Measurements from ENCODE around the gene PCDHGB1.
"Not testable (repeated sequence)": the region's sequence is repeated elsewhere in the genome, so short reads cannot be mapped to it uniquely, and the experiment has no call there.

The PCDHGB1 gene

DNA sequence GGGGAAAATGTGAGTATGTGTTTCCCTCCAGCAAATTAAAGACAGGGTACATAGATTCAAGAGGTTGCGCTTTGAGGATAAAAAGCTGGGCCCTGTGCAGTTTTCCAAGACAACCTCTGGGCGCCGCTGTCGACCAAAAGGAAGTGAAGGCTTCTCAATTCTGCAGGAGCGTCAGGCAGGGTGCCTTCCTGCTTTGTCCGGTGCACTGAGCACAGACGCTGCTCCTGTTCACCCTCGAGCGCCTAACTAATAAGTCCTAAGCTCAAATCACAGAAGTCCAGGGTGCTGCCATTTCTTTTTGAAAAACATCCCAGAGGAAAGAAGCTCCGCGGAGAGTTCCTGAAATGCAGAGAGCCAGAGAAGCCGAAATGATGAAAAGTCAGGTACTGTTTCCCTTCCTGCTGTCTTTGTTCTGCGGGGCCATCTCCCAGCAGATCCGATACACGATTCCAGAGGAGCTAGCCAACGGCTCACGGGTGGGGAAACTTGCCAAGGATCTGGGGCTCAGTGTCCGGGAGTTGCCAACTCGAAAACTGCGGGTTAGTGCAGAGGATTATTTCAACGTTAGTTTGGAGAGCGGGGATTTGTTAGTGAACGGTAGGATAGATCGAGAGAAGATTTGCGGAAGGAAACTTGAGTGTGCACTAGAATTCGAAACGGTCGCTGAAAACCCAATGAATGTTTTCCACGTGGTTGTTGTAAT is at the start of gene PCDHGB1:
Gene PCDHGB1, plus strand, starts transcription at position 183 of the 703 bp plus-strand sequence. Its CDS starts 162 bp downstream, at position 345.
- Histone ChIP-seq H3K27me3 (ENCODE audit: insufficient read depth, low read length) (no peaks in the 10 kb centered on the region), H3K4me1 (ENCODE audit: insufficient read depth, low read length) (no peaks in the 10 kb centered on the region), H3K9me3 (ENCODE audit: insufficient read depth, low read depth, low read length) (peaks cover 53% of the 10 kb centered on the region), H3K27ac (ENCODE audit: low read length) (no peak within 1 kb of the TSS), H3K4me3 (ENCODE audit: low read length) (peak within 1 kb of the TSS; percentile 42; the same call in 1 of the 2 replicates), H3K9ac (ENCODE audit: low read depth, low read length) (no peak within 1 kb of the TSS), H3K36me3 (ENCODE audit: insufficient read depth, low read depth, low read length) (no peaks in the 10 kb centered on the region)

DNA sequence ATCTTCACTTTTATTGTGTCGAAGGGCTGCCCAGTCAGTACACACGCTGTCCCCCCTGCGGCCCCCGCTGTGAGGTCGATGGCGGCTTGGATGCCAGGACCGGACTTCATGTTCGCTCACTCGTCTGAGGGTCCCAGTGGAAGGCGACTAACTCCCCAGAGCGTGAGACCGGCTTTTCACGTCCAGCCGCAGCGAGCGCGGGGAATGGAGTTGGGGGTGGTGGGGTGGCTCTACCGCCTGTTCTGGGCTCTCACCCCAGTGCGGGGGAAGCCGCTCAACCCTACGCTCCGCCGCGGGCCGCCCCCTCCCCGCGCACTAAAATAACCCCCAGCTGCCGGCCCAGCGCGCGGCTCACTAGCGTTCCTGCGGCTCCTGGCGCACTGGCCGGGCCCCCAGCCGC is 46.1 kb upstream of the PCDHGB1 start, which contains the start of gene SLC25A2:
Gene SLC25A2, minus strand, starts transcription at position 294 of the 400 bp plus-strand sequence. Its CDS starts 184 bp downstream, at position 110.
- no peaks in the 10 kb centered on the region for H3K4me1 ChIP-seq (ENCODE audit: insufficient read depth, low read length)

DNA sequence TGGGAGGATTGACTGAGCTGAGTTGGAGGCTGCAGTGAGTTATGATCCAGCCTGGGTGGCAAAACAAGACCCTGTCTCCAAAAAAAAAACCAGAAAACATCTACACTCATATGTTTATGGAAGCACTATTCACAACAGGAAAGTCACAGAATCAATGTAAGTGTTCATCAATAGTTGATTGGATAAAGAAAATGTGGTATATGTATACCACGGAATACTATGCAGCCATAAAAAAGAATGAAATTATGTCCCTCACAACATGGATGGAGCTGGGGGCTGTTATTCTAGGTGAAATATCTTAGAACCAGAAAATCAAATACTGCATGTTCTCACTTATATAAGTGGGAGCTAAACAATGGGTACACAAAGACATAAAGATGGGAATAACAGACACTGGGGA is 43.3 kb upstream of the PCDHGB1 start:
- H3K9me3 ChIP-seq (ENCODE audit: insufficient read depth, low read depth, low read length): peaks cover 34% of the 10 kb centered on the region
- no peak overlapping the region for H3K9ac ChIP-seq (ENCODE audit: low read depth, low read length)
- no peaks in the 10 kb centered on the region for H3K4me1 ChIP-seq (ENCODE audit: insufficient read depth, low read length)
- no peaks in the 10 kb centered on the region for H3K36me3 ChIP-seq (ENCODE audit: insufficient read depth, low read depth, low read length)
- H3K27me3 ChIP-seq (ENCODE audit: insufficient read depth, low read length): no peaks in the 10 kb centered on the region
- no peak overlapping the region for H3K27ac ChIP-seq (ENCODE audit: low read length)
- no peak overlapping the region for H3K4me3 ChIP-seq (ENCODE audit: low read length)

More for the DNA sequence above, 46.1 kb upstream of the PCDHGB1 start, which contains the start of gene SLC25A2:
- no peaks in the 10 kb centered on the region for H3K27me3 ChIP-seq (ENCODE audit: insufficient read depth, low read length)
- H3K9me3 ChIP-seq (ENCODE audit: insufficient read depth, low read depth, low read length): peaks cover 42% of the 10 kb centered on the region
- no peak within 1 kb of the TSS for H3K27ac ChIP-seq (ENCODE audit: low read length)
- no peak within 1 kb of the TSS for H3K9ac ChIP-seq (ENCODE audit: low read depth, low read length)
- no peaks in the 10 kb centered on the region for H3K36me3 ChIP-seq (ENCODE audit: insufficient read depth, low read depth, low read length)
- H3K4me3 ChIP-seq (ENCODE audit: low read length): no peak within 1 kb of the TSS

DNA sequence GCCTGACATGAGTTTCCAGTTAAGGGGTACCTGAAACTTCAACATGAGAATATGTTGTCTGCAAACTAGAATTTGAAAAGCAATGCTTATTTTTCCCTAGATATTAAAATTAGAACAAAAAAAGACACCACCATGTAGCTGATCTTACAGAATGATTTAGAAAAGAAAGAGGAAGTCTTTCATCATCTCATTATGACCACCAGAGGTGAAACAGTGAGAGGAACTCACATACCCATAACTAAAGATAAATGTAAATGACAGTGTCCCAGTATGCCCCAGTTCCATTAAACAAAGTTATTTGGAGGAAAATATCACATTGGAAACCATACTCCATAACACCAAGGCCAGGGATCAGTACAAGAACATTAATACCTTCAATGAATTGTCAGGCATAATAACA is 36.2 kb upstream of the PCDHGB1 start:
- Histone ChIP-seq H3K27ac (ENCODE audit: low read length) (no peak overlapping the region), H3K9ac (ENCODE audit: low read depth, low read length) (no peak overlapping the region), H3K36me3 (ENCODE audit: insufficient read depth, low read depth, low read length) (peaks cover 17% of the 10 kb centered on the region), H3K9me3 (ENCODE audit: insufficient read depth, low read depth, low read length) (peaks cover 37% of the 10 kb centered on the region), H3K27me3 (ENCODE audit: insufficient read depth, low read length) (no peaks in the 10 kb centered on the region), H3K4me1 (ENCODE audit: insufficient read depth, low read length) (no peaks in the 10 kb centered on the region), H3K4me3 (ENCODE audit: low read length) (no peak overlapping the region)

DNA sequence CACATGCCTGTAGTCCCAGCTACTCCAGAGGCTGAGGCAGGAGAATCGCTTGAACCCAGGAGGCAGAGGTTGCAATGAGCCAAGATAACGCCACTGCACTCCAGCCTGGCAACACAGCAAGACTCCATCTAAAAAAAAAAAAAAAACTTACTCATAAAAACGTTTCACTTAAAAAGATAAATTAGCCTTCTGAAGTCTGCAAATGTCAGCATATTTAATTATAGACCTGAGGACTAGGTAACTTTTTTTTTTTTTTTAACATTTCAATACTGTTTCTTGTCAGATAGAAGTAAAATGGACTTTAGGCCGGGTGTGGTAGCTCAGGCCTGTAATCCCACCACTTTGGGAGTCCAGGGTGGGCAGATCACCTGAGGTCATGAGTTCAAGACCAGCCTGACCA is 32.9 kb upstream of the PCDHGB1 start:
- H3K4me3 ChIP-seq (ENCODE audit: low read length); H3K4me1 ChIP-seq (ENCODE audit: insufficient read depth, low read length); H3K27me3 ChIP-seq (ENCODE audit: insufficient read depth, low read length); H3K9ac ChIP-seq (ENCODE audit: low read depth, low read length); H3K27ac ChIP-seq (ENCODE audit: low read length): not testable (repeated sequence)
- Histone ChIP-seq H3K36me3 (ENCODE audit: insufficient read depth, low read depth, low read length) (peaks cover 30% of the 10 kb centered on the region), H3K9me3 (ENCODE audit: insufficient read depth, low read depth, low read length) (peaks cover 57% of the 10 kb centered on the region)

DNA sequence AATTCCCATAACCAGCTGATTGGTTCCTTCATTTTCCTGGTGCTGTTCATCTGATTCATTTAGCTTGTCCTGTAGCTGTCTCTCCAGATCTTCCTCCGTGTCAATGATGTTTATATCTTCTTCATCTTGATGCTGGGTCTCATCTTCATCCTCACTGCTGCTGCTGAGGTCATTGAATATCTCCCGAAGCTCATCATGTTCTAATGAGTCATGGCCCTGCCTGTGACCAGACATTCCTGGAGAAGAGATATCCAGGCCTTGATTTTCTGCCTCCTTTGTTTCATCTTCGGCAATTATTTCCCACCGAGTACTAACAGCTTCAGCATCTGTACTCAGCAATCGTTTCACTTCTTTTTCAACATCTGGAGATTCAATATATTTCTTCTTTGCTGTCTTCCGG is 30.7 kb upstream of the PCDHGB1 start:
- H3K9me3 ChIP-seq (ENCODE audit: insufficient read depth, low read depth, low read length): peaks cover 54% of the 10 kb centered on the region
- H3K9ac ChIP-seq (ENCODE audit: low read depth, low read length): no peak overlapping the region
- H3K4me1 ChIP-seq (ENCODE audit: insufficient read depth, low read length): no peaks in the 10 kb centered on the region
- peaks cover 30% of the 10 kb centered on the region for H3K36me3 ChIP-seq (ENCODE audit: insufficient read depth, low read depth, low read length)
- no peak overlapping the region for H3K27ac ChIP-seq (ENCODE audit: low read length)
- no peaks in the 10 kb centered on the region for H3K27me3 ChIP-seq (ENCODE audit: insufficient read depth, low read length)
- peak overlapping the region; percentile 93 for H3K4me3 ChIP-seq (ENCODE audit: low read length)

DNA sequence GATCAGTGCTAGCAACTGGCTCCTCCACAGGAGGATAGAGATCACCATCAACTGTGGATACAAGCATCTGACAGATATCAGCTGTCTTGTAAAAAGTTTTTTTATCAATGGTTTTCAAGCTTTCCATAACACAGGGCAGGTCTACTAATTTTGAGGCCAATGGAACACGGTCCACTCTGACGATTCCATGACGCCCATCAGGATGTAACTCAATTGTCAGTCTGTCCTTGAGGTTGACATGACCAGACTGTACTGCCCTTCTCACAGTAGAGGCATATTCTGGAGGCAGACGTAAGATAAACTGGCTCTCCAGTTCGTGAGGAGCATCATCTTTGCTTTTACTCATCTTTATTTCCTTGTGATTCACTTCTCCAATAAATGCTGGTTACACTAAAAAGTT is 30.2 kb upstream of the PCDHGB1 start:
- Histone ChIP-seq H3K36me3 (ENCODE audit: insufficient read depth, low read depth, low read length) (peaks cover 30% of the 10 kb centered on the region), H3K27me3 (ENCODE audit: insufficient read depth, low read length) (no peaks in the 10 kb centered on the region), H3K9ac (ENCODE audit: low read depth, low read length) (peak overlapping the region; percentile 99; the same call in 1 of the 2 replicates), H3K27ac (ENCODE audit: low read length) (no peak overlapping the region), H3K4me3 (ENCODE audit: low read length) (peak overlapping the region; percentile 93), H3K9me3 (ENCODE audit: insufficient read depth, low read depth, low read length) (peaks cover 52% of the 10 kb centered on the region), H3K4me1 (ENCODE audit: insufficient read depth, low read length) (no peaks in the 10 kb centered on the region)

DNA sequence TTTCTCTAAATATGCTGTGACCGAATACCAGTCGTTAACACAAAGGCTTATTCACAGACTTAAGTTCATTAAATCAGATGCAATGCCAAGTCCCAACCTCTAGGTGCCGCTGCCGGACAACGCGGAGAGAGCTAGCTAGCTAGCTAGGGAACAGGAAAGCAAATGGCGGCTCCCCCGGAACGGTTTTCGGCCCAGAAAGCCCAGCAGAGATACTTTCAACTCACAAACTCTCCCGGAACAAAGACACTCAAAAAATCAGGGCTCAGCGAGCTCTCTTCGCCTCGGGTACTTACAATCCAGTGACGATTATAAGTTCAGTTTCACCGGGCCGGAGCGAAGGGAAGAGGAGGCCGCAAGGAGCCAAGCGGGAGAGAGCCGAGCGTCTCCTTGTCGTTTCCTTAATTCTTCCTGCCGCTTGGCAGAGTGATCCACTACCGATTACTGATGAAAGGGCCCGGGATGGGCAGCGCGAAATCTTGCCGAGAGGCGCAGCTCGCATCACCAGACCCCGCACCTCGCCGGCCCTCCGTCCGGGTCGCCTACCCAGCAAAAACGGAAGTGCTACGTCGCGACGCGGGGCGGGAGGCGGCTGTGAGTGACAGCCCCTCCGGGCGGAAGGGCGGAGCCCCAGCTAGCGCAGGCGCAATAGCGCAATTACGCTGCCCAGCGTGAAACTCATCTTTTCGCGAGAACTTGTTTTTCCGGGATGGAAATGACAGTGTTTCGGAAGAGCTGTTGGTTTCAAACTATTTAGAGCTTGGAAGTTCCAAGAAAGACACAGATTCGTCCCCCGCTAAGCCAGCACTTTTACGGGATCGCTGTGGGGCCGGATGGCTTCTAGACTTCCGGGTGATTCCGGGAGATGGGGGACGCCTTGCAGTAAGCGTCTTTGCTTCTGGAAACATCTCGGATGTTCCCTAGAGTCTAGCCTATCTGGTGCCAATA is 29.4 kb upstream of the PCDHGB1 start, which contains the start of gene TAF7:
Gene TAF7, minus strand, starts transcription at position 560 of the 945 bp plus-strand sequence. CDS start 740 bp downstream, outside the sequence.
- peak within 1 kb of the TSS; percentile 11 for H3K27ac ChIP-seq (ENCODE audit: low read length)
- no peaks in the 10 kb centered on the region for H3K27me3 ChIP-seq (ENCODE audit: insufficient read depth, low read length)
- peak within 1 kb of the TSS; percentile 93 for H3K4me3 ChIP-seq (ENCODE audit: low read length)
- peaks cover 46% of the 10 kb centered on the region for H3K9me3 ChIP-seq (ENCODE audit: insufficient read depth, low read depth, low read length)
- no peaks in the 10 kb centered on the region for H3K4me1 ChIP-seq (ENCODE audit: insufficient read depth, low read length)
- peak within 1 kb of the TSS; percentile 99 for H3K9ac ChIP-seq (ENCODE audit: low read depth, low read length)
- H3K36me3 ChIP-seq (ENCODE audit: insufficient read depth, low read depth, low read length): peaks cover 30% of the 10 kb centered on the region

DNA sequence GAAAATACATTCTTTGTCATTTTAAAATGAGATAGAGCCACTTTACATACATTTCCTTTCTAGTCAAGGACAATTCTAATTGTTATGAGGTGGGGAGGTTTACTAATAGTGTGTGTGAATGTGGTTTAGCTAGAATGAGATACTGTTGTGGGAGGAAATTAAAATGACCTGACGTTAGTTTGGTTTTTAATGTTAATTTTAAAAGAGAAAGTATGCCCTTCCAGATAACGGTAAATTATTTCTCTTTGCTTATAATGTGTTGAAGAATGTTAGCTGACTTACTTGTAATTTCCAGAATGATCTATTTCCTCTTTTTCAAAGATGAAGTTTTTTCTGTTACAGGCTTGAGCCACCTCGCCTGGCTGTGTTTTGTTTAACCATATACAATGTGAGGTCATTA is 27.6 kb upstream of the PCDHGB1 start:
- H3K9me3 ChIP-seq (ENCODE audit: insufficient read depth, low read depth, low read length): peaks cover 43% of the 10 kb centered on the region
- H3K36me3 ChIP-seq (ENCODE audit: insufficient read depth, low read depth, low read length): peaks cover 23% of the 10 kb centered on the region
- no peak overlapping the region for H3K9ac ChIP-seq (ENCODE audit: low read depth, low read length)
- H3K4me1 ChIP-seq (ENCODE audit: insufficient read depth, low read length): no peaks in the 10 kb centered on the region
- H3K27ac ChIP-seq (ENCODE audit: low read length): no peak overlapping the region
- no peak overlapping the region for H3K4me3 ChIP-seq (ENCODE audit: low read length)
- H3K27me3 ChIP-seq (ENCODE audit: insufficient read depth, low read length): no peaks in the 10 kb centered on the region

DNA sequence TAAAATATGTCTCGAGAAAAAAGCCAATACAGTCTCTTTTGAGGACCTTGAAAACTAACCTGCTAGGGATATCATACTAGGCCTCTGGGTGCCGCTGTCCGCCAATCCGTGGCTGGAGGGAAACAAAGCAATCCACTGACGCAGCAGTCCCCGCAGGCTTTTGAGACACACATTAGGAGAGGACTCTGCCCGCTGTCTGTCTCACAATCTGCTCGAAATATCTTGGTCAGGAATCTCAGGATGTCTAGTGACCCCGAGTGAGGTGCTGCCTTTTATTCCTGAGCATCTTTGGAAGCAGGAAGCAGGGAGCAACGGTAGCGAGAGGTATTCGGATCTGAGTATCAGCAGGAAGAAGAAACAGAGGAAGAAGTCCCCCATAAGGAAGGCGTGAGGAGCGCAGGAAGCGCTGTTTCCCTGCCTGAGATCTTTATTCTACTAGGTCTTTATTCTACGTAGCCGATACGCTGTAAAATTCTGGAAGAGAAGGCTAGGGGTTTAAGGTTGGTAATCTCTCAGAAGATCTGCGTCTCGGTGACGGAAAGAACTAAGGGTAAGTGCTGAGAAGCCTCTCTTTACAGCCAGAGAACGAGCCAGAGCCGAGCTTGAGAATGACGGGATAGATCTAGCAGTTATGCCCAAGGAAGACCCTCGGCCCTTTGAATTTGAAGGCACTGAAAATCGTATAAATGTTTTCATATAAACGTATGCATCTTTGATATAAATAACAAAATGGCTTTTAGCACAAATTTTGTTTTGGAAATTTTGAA is 23.6 kb upstream of the PCDHGB1 start:
- Histone ChIP-seq H3K4me1 (ENCODE audit: insufficient read depth, low read length) (no peaks in the 10 kb centered on the region), H3K9ac (ENCODE audit: low read depth, low read length) (peak overlapping the region; percentile 67; the same call in 1 of the 2 replicates), H3K4me3 (ENCODE audit: low read length) (peak overlapping the region; percentile 66; the same call in 1 of the 2 replicates), H3K27me3 (ENCODE audit: insufficient read depth, low read length) (no peaks in the 10 kb centered on the region), H3K36me3 (ENCODE audit: insufficient read depth, low read depth, low read length) (no peaks in the 10 kb centered on the region), H3K27ac (ENCODE audit: low read length) (no peak overlapping the region), H3K9me3 (ENCODE audit: insufficient read depth, low read depth, low read length) (peaks cover 34% of the 10 kb centered on the region)

DNA sequence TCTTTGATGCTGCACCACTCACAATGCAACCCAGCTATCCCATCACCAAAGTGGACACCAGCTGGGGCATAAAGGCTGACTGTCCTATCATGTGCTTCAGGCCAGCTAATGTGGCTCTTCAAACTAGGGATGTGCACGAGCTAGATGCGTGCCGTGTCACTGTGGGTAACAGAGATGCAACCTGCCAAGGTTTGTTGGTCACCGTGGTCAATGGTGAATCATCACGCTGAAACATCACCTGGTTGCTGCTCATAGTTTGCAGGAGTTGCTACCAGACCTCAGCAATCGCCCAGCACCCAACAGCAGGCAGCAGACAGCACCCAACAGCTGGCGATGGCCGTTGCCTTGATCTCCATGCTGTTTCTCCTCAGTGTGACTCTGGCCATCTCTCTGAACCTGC is 21.7 kb upstream of the PCDHGB1 start:
- no peaks in the 10 kb centered on the region for H3K27me3 ChIP-seq (ENCODE audit: insufficient read depth, low read length)
- no peaks in the 10 kb centered on the region for H3K36me3 ChIP-seq (ENCODE audit: insufficient read depth, low read depth, low read length)
- peaks cover 35% of the 10 kb centered on the region for H3K9me3 ChIP-seq (ENCODE audit: insufficient read depth, low read depth, low read length)
- no peaks in the 10 kb centered on the region for H3K4me1 ChIP-seq (ENCODE audit: insufficient read depth, low read length)
- no peak overlapping the region for H3K9ac ChIP-seq (ENCODE audit: low read depth, low read length)
- H3K4me3 ChIP-seq (ENCODE audit: low read length): no peak overlapping the region
- H3K27ac ChIP-seq (ENCODE audit: low read length): no peak overlapping the region
